NCI-H1092 treated with DMSO at 0.1 percent for 48 hours (cell line): ENCODE results near the gene HADH.
A peak's percentile ranks its signal among the peaks of the same experiment; 100 is the strongest.
"Not testable (repeated sequence)": the region's sequence is repeated elsewhere in the genome, so short reads cannot be mapped to it uniquely, and the experiment has no call there.

ENCODE experiments used
- DNase-seq: peaks from one replicate; lab custom pipeline; 2025; lab: John Stamatoyannopoulos, UW

HADH gene

GRCh38 chr4:107996949-107997788 lies 7.5 kb downstream of the HADH start:
- no peak for DNase-seq

DNA sequence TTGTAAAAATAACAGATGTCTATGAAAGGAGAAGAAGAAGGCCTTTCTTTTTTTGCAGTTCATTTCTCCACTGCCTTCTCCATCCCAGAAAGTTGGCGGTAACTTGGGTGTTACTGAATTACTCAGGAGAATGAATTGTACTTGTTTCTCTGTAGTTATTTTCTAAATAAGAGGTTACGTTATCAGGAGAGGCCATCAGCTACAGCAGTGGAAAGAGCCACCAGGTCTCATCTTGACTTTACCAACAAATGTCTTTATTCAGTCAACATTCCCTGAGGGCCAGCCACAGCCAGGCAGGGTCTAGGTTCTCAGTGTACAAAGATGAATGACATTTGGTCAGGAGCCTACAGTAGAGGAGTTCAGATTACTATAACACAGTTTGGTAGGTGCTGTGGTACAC lies 8.1 kb downstream of the HADH start:
- DNase-seq, result no peak

- no peak for DNase-seq
Measured at GRCh38 chr4:107999932-108000539, 10.3 kb downstream of the HADH start.

DNA sequence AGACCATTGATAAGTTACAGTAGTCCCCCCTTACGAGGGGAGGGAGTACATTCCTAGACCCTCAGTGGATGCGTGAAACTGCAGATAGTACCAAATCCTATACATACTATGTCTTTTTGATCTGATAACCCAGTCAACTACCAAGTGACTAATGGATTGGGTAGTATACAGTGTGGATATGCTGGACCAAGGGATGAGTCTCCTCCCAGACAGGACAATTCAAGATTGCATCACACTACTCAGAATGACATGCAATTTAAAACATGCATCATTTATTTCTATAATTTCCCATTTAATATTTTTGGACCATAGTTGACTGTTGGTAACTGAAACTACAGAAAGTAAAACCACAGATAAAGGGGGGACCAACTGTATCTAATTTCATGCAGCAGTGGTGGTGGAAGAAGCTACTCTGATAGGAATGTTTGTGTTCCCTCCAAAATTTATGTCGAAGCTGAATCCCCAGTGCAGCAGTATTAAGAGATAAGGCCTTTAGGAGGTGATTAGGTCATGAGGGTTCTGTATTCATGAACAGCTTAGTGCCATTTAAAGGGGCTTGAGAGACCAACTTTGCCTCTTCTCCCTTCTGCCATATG lies 11.9 kb downstream of the HADH start:
- DNase-seq, result no peak

- DNase-seq, result no peak
Measured at GRCh38 chr4:108003982-108004515, 14.4 kb downstream of the HADH start.

DNA sequence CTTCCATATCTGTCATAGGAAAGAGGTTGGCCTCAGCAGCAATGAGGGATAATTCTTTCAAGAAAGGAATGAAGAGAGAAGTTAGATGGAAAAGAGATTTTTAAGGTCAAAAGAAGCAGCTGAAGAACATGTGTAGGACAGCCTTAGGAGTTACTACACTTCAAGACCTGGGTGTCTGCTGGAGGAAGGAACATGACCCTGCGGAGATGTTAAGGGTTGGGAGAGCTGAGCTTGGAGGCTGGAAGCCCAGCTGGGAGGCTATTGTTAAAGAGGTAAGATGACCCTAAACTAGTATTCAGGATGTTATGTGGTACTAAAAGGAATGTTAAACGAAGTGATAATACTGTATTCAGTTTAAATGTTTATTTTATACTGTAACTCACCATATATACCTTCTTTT lies 15.0 kb downstream of the HADH start:
- DNase-seq, result no peak

DNA sequence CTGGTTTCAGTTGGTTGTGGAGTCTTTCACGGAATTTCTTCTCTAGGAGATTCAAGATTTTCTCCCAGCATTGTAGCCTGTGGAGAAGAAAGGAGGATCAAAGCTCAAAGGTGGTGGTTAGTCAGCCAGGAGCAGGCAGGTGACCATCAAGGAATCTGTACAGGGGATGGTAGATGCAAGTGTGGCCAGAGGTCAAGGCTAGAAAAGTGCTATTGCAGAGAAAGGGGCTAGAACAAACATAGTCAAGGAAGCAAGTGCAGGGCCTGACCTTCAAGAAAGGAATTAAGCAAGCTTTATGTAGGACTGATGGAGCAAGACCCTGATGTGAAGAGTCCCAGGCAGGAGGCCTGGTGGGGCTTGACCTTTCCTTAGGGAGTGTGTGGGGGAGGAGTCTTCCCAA lies 16.1 kb downstream of the HADH start:
- no peak for DNase-seq

DNA sequence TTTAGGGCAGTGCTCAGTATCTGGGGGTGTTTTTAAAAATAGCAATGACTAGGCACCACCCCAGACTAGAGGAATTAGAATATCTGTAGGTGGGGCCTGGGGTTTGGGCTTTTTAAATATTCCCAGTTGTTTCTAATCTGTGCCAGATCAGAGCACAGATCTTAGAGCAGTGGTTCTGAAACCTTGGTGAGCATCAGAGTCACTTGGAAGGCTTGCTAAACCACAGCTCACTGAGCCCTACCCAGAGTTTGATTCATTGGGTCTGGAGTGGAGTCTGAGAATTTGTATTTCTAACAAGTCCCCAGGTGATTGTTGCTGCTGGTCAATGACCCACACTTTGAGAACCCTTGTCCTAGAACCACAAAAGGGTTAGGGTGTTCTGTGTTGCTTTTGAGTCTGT lies 16.7 kb downstream of the HADH start:
- no peak for DNase-seq

DNA sequence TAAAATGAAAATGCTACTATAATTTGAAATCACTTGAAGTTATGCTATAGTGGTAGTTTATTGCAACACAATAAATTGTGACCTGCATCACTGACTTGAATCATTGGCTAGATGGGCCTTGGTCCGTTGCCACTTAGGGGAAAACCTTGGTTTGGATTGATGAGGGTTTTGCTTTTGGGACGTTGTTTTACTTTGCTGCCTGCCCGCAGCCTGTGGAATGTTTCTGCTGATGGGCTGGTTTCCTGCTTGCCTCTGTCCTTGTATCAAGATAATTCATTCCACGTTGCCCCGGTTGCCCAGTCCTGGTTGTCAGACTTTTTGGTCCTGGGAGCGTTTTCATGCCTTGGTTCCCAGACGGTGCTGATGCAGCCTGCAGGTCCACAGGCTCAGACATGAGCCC lies 18.3 kb downstream of the HADH start:
- DNase-seq, result no peak

GRCh38 chr4:108008721-108009120 lies 19.0 kb downstream of the HADH start:
- no peak for DNase-seq

DNA sequence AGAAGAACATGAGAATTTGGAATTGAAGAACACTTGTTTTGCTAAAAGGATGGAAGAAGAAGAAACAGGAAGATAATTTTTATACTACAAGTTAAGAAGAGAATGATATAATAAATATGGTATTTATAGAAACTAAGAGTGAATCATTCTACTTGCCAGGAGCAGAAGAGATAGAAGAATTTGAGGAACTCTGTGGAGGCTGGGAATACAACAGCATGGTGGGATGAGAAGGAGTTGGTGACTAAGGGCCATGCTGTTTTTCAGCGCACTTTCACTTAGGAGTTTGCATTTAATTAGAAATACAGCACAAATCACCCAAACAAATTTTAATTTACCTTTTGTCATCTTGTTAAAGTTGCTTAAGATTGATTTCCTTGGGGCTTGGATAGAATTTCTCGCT lies 20.5 kb downstream of the HADH start:
- no peak for DNase-seq

DNA sequence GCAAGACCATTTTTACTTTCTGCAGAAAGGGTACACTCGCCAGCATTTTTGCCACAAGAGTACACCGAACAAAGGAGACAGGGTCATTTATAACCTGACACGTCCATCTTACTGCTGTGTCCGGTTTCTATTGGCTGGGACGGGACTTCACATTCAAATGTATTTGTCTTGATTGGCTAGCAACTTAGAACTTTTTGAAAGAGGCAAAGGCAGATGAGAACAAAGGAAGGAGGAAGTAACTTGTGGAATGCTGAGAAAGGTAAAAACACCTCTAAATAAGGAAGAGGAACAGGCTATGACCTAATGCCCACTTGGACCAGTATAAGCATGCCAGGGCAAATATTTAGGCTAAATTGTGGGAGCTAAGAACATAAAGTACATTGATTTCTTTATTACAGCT lies 22.7 kb downstream of the HADH start:
- DNase-seq, result not testable (repeated sequence)

GRCh38 chr4:108013327-108013726 lies 23.6 kb downstream of the HADH start:
- no peak for DNase-seq

DNA sequence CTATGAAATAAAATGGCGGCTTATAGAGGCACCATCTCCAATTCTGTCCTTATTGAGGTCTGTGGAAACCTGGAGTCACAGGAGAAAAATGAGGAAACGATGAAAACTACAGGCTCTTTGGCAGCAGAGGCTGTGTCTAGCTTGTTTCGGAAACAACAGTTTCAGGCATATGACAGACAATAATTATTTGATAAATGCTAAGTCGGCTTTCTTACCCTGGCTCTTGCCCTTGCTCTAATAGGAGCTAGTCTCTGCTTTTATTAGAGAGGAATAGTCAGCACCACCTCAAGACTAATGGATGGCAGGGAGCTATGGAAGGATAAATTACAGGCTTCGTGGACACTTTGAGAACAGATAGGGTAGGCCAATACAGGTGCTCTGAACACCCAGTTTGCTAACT lies 24.3 kb downstream of the HADH start:
- no peak for DNase-seq

GRCh38 chr4:108018040-108018883 lies 28.6 kb downstream of the HADH start:
- DNase-seq, result peak; percentile 56

GRCh38 chr4:108018884-108019187 lies 29.1 kb downstream of the HADH start:
- no peak for DNase-seq

DNA sequence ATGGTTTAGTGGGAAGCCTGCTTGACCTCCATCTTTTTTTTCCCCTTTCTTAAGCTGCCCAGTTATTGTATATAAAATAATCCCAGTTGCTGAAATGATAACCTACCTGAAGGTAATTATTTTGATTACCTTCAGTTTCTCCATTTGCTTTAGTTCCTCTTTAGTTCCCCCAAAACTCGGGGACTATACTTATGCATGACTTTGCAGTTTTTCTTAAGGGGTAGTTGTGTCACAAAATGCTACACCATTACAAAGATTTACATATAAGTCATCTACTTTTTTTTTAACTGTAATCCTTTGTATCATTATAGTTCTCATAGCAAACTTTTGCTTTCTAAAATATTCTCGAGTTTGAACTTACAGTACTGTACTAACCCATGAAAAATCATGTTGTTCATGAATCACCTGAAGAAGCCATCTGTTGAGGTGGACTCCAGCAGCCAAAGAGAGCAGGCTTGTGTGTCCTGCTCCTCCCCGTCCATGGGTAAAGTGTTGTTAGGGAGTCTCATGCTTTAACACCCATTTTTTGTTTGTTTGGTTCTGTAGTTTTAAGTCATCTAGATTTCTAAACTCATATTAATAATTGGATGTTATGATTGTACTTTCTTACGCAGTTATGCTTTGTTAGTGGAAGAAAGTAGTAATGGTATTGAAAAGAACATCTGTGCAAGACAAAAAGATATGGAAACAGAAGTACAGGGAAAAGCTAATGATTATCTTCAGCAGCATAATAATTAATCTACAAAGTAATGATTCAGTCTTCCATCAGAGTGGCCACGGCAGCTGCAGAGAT lies 34.6 kb downstream of the HADH start:
- DNase-seq, result no peak

DNA sequence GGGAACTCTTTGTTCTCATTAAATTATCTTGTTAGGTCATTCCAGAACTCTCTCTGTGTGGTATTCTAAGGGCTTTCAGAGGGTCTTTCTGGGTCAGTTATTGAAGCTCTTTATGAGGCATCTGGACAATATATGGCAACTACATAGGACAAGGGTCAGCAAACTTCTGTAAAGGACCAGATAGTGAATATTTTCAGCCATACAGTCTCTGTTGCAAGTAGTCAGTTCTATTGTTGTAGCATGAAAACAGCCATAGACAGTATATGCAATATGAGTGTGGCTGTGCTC lies 35.1 kb downstream of the HADH start:
- DNase-seq, result no peak

GRCh38 chr4:108029016-108029720 lies 39.5 kb downstream of the HADH start:
- no peak for DNase-seq

- no peak for DNase-seq
Measured at GRCh38 chr4:108029731-108030130, 40.0 kb downstream of the HADH start.

GRCh38 chr4:108030332-108030731 lies 40.6 kb downstream of the HADH start:
- DNase-seq, result no peak
